Measurements from ENCODE around the gene C9orf72. TPM values are rescaled to one million over a fixed set of nuclear protein-coding genes. Genes with fewer than 3 reads are reported as not detected.

The C9orf72 gene
- total RNA-seq, 2 donors from 2014 or later = 8.0 to 14.0 TPM

DNA sequence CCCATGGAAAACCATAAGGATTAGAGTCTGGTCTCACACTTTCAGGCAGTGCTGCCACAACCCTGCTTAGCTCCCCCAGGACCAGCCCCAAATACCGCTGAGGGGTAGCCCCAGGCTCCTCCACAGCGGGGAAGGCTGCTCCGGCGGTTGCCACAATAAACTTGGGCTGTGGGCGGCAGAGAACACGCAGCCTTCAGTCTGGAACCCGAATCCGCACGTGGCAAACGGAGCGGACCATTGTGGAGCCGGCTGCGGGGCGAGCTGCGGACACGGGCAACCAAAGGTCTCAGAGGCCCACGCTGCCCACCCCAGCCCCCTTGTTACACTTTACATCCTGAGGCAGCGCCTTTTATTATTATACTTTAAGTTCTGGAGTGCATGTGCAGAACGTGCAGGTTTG is 37.3 kb upstream of the C9orf72 start:
- H3K9ac ChIP-seq (ENCODE audit: low read depth in 2 of 2, low read length in 2 of 2) = no peak overlapping the region
- no peaks in the 10 kb centered on the region for H3K36me3 ChIP-seq
- no peak overlapping the region for H3K4me3 ChIP-seq
- intact Hi-C loops (cut with DNase I) = no loop called here
- H3K9me3 ChIP-seq = no peaks in the 10 kb centered on the region
- no peak for DNase-seq
- TF ChIP-seq, protein P1, sequence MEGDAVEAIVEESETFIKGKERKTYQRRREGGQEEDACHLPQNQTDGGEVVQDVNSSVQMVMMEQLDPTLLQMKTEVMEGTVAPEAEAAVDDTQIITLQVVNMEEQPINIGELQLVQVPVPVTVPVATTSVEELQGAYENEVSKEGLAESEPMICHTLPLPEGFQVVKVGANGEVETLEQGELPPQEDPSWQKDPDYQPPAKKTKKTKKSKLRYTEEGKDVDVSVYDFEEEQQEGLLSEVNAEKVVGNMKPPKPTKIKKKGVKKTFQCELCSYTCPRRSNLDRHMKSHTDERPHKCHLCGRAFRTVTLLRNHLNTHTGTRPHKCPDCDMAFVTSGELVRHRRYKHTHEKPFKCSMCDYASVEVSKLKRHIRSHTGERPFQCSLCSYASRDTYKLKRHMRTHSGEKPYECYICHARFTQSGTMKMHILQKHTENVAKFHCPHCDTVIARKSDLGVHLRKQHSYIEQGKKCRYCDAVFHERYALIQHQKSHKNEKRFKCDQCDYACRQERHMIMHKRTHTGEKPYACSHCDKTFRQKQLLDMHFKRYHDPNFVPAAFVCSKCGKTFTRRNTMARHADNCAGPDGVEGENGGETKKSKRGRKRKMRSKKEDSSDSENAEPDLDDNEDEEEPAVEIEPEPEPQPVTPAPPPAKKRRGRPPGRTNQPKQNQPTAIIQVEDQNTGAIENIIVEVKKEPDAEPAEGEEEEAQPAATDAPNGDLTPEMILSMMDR (IDR thresholded peaks at IDR 0.05) = no peak
- H3K27me3 ChIP-seq = no peaks in the 10 kb centered on the region
- H3K27ac ChIP-seq = no peak overlapping the region
- no peaks in the 10 kb centered on the region for H3K4me1 ChIP-seq

DNA sequence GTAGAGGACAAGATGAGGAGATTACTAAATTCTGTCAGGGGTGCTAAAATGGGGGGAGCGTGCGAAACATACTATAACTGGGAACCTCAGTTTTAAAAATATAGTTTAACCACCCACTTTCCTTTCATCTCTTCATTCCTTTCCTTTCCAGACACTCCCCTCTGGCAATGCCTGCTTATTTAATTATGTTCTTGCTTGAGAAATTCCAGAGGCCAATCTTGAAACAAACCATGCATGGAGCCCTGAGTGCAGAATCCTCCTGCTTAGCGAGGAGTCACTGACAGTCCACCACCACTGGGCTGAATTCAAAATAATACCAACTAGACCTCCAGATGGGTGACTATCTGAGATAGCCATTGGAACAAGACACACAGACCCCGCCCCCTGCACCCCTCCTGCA is 29.7 kb upstream of the C9orf72 start:
- H3K4me3 ChIP-seq = no peak overlapping the region
- H3K9me3 ChIP-seq = no peaks in the 10 kb centered on the region
- H3K27me3 ChIP-seq = no peaks in the 10 kb centered on the region
- H3K27ac ChIP-seq = no peak overlapping the region
- no peak for DNase-seq
- no peak overlapping the region for H3K9ac ChIP-seq (ENCODE audit: low read depth in 2 of 2, low read length in 2 of 2)
- no peaks in the 10 kb centered on the region for H3K36me3 ChIP-seq
- no peaks in the 10 kb centered on the region for H3K4me1 ChIP-seq
- intact Hi-C loops (cut with DNase I) = no loop called here
- TF ChIP-seq, protein P1 (IDR thresholded peaks at IDR 0.05) = no peak

DNA sequence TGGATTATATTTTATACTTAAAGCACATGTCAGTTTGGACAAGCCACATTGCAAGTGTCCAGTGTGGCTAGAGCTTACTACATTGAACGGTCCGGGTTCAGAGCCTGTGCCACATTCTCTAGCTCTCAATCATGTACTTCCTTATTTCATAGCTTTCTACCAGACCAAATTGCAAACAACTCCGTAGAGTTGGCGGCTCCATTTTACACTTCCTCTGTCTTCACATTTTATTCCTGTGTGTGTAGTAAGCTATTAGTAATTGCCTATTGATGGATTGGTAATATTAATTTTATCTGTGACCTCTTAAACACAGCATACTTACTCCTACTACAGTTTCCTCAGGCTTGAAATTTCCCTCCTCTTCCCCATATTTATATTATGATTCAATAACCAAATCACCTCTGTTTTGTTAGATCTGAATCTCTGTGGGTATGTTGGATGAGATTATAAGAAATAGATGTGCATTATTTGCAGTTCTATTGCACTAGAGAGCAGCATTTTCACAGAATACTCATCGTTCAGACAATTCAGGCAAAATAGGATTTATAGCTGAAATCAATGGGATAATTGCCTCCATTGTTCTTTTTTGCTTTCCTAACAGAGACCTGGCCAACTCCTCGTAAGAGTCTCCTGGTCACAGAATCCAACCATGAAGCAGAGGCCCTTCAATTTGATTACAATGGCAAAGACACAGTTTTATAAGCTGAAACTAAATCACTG is 29.0 kb upstream of the C9orf72 start:
- H3K4me3 ChIP-seq = no peak overlapping the region
- TF ChIP-seq, protein P1 (IDR thresholded peaks at IDR 0.05) = no peak
- H3K9me3 ChIP-seq = no peaks in the 10 kb centered on the region
- no peak overlapping the region for H3K9ac ChIP-seq (ENCODE audit: low read depth in 2 of 2, low read length in 2 of 2)
- H3K4me1 ChIP-seq = no peaks in the 10 kb centered on the region
- intact Hi-C loops (cut with DNase I) = no loop called here
- no peak overlapping the region for H3K27ac ChIP-seq
- H3K27me3 ChIP-seq = no peaks in the 10 kb centered on the region
- H3K36me3 ChIP-seq = no peaks in the 10 kb centered on the region
- DNase-seq = no peak

DNA sequence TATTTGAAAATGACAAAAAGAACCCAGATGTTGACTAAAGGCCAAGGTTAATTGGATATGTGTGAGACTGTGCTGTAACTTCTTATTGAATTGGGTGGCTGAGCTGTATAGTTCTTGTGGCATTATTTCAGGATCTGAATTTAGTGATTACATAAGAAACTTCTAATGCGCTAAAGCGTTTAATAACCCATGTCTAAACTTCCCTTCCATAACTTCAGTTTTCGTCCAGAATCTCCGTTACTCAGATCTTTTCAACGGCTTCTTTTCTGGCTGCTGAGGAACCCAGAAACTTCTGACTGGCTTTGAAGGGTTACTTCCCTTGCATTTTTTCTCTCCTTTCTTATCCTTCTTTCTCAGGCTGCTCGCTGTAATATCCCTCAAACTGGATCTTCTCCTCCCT is 28.1 kb upstream of the C9orf72 start:
- Histone ChIP-seq H3K9me3 (no peaks in the 10 kb centered on the region), H3K4me1 (no peaks in the 10 kb centered on the region), H3K4me3 (no peak overlapping the region), H3K27me3 (no peaks in the 10 kb centered on the region), H3K36me3 (no peaks in the 10 kb centered on the region), H3K9ac (ENCODE audit: low read depth in 2 of 2, low read length in 2 of 2) (no peak overlapping the region), H3K27ac (no peak overlapping the region)
- DNase-seq = no peak
- TF ChIP-seq, protein P1 (IDR thresholded peaks at IDR 0.05) = no peak
- intact Hi-C loops (cut with DNase I) = no loop called here

DNA sequence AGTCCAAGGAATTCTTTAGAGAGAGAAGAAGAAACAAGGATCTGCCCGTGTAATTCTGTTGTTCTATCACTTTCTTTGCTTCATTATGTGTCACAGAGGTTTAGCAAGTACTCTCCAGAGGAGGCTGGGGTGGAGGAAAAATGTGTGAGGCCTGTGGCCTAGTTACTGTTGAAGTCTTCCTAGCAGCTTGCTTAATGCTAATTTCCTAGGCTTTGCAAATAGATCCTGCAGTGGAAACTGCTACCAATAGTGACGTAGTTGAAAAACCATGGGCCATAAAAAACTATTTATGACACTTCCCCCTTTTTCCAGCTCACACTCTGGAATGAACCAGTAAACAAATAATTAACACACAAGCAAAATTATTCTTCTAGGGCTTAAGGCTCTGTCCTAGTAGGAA is 27.0 kb upstream of the C9orf72 start:
- Histone ChIP-seq H3K4me3 (no peak overlapping the region), H3K36me3 (no peaks in the 10 kb centered on the region), H3K27ac (no peak overlapping the region), H3K9me3 (no peaks in the 10 kb centered on the region), H3K9ac (ENCODE audit: low read depth in 2 of 2, low read length in 2 of 2) (no peak overlapping the region), H3K27me3 (no peaks in the 10 kb centered on the region), H3K4me1 (no peaks in the 10 kb centered on the region)
- DNase-seq = no peak
- intact Hi-C loops (cut with DNase I) = no loop called here
- TF ChIP-seq, protein P1 (IDR thresholded peaks at IDR 0.05) = no peak

Measured in colonic mucosa (tissue), 4 donors.